Hematopoietic multipotent progenitor cell treated with erythropoietin and hydrocortisone succinate and interleukin-3 and kit ligand, for 15 days (in vitro differentiated cells): Measurements from ENCODE around the gene F12.

Experiments used
- DNase-seq: peaks from one replicate; pipeline ENCODE4 v3.0.0-alpha.2; 2015; ENCODE audit warnings: low spot score

The F12 gene

DNA sequence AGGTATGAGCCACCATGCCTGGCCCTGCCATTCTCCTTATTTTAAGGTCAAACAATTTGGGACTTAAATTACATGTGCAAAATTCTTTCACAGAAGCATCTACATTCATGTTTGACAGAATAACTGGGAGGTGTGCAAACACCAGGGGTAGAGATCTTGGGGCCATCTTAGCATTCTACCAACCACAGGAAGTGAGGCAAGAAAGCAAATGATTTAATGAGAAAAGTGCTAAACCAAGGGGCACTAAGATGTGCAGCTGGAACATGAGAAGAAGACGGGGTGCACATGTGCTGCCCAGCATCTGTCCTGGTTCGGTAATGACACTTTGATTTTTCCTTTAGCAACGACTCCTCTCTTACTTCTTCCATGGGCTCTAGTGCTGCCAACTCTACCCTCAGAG, 1.2 kb upstream of the F12 start:
- DNase-seq = no peak

DNA sequence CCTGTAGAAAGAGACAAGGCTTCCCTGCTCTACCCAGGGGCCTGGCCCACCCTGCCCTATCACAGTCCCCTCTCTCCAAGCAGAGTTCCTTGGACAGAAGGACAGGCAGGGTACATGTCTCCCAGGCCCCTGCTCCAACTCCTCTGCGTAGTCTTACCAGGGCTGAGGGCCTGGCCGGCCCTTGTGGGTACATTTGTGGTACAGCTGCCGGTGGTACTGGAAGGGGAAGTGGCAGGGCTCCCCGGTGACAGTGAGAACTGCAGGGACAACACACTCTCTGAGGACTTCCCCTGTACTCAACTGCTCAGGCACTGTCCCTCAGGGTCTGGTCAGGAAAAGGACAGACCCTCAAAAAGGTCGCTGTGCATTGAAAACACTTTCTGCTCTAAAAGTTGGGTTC, 3.6 kb downstream of the F12 start:
- DNase-seq = no peak

DNA sequence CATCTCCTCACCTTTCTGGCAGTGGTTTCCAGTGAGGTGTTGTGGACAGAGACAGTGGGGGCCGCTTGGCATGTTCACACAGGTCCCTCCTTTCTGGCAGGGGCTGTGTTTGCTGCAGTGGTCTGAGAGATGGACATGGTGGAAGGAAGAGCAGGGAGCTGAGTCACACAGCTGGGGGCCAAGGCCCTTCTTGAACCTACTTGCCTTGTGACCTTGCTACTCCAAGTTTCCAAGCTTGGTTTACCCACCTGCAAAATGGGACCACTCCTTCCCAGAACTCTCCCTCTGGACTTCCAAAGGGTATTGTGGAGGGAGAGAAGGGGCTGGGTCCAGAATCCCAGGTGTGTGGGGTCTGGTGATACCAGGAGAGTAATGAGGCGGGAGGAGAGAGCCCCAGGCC, 4.1 kb downstream of the F12 start:
- no peak for DNase-seq

DNA sequence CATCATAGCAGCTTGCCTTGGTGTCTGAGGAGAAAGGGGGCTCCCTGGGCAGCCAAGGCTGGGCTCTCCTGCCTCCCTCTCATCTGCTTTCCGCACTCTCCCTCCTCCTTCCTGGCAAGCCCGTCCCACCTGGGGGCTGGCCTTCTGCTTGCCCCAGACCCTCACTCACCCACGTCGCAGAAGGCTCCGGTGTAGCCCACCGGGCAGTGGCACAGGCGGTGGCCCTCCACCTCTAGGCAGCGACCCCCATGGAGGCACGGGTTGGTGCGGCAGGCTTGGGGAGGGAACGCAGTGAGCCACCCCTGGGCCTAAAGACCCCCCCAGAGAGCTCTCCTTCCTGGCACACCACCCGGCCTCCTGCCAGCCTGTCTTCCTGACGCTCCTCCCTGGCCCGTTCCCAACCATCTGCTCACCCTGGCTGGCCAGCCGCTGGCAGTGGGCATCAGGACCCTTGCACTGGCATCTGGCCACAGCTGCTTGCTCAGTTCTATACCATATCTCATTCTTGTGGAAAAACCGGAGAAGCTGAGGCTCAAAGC, 4.7 kb downstream of the F12 start:
- DNase-seq = no peak

DNA sequence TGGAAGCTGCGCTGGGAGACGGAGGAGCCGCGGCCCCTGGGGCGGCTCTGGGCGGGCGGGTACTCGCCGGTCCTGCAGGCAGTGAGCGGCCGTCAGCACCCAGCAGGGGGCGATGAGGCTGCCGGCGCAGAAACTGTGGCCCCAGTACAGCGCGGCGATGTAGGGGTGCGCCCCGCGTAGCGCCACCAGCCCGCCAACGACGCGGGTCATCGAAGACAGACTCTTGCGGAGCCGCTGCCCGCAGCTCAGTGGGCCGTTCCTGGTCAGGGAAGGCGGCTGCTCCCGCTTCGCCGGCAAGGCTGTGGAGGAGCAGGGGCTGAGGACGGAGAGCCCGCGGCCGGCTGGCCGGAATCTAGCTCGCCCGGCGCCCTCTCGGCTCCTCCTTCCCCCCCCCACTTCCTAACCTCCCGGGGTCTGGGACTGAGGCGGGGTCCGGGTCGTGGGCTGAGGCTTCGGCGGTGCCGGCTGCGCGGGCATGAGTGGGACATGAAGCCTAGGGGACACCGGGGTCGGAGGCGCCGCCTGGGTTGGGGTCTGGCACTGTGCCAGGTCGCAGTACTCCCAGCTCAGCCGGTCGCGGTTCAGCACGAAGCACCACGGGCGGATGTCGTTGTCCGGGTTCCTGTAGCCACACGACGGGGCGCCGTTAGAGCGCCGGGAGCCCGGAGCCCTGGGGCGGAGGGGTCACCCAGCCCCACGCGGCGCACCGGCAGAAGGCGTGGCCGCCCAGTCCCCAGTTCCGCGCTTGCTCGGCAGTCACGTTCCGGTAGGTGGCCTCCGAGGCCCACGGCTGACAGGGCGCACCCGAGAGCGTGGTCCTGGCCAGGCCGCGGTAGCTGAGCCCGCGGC, 5.3 kb downstream of the F12 start:
- DNase-seq = peak; percentile 80

- no peak for DNase-seq
Observed at GRCh38 chr5:177403102-177403791, 6.1 kb downstream of the F12 start.

- peak; percentile 42 for DNase-seq
Observed at GRCh38 chr5:177402271-177403043, 6.9 kb downstream of the F12 start.

GRCh38 chr5:177399997-177400868, 9.1 kb downstream of the F12 start, which contains the start of gene PFN3:
Gene PFN3 (minus strand): TSS chr5:177400661. CDS start chr5:177400576, 85 bp downstream.
- DNase-seq = no peak

DNA sequence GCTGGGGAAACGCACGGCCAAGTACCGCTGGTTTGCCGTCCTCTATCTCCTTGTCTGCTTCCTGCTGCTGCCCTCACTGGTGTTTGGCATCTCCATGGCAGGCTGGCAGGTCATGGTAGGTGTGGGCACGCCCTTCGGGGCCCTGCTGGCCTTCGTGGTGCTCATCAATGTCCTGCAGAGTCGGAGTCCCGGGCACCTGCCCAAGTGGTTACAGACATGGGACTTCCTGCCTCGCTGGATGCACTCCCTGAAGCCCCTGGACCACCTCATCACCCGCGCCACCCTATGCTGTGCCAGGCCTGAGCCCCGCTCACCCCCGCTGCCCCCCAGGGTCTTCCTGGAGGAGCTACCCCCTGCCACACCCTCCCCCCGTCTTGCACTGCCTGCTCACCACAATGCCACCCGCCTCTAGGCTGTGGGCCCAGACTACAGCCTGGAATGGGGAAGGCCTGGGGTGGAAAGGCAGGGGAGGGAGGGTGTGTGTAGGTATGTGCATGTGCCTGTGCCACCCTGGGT, 11.4 kb downstream of the F12 start:
- no peak for DNase-seq

DNA sequence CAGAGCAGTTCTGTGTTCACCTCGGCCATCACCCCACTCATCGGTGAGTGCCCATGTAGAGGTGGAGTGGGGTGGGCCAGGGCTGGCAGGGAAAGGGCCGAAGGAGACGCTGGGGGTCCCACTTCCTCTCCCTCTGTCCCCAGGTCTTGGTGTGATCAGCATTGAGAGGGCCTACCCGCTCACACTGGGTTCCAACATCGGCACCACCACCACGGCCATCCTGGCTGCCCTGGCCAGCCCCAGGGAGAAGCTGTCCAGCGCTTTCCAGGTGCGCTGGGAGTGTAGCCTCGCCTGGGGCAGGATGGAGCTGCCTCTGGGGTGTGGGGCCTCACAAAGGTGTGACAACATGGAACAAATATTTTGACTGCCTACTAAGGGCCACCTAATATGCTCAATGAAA, 12.6 kb downstream of the F12 start:
- DNase-seq = no peak

DNA sequence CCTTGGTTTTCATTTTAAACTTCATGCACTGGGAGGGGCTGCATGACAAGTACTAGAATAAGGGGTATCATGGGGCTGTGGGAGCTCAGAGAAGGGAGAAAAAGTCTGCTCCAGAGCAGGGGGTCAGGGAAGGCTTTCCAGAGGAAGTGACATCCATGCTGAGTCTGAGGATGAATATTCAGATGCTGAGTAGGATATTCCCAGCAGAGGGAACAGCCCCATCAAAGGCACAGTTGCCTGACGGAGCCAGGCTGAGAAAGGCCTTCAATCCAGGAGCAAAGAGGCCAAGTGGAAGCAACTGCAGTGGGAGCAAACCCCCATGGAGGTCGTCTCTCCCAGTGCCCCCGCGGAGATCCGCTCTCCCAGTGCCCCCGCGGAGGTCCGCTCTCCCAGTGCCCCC, 13.3 kb downstream of the F12 start:
- no peak for DNase-seq

GRCh38 chr5:177393990-177394389, 15.4 kb downstream of the F12 start:
- no peak for DNase-seq

DNA sequence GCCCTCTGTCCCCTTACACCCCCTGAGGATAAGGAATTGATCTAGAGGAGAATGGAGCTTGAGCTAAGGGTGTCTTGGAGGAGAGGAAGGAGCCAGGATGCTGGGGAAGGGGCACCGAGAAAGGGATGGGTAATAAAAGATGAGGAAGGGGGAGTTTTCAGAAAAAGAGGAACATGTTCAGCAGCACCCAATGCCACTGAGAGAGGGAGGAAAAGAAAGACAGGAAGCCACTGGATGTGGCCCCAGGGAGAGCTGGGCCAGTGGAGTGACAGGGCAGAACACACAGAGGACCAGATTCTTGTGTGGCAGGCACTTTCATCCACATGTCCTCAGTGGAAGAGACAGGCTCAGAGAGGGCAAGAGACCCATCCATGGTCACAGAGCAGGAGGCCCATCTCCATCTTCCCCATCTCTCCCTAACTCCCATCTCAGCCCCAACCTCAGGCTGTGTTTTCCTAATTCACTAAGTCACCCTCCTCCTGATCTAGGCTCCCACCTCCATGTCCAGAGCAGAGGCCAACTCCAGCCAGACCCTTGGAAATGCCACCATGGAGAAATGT, 16.1 kb downstream of the F12 start:
- DNase-seq = no peak

GRCh38 chr5:177392765-177393164, 16.6 kb downstream of the F12 start:
- no peak for DNase-seq

DNA sequence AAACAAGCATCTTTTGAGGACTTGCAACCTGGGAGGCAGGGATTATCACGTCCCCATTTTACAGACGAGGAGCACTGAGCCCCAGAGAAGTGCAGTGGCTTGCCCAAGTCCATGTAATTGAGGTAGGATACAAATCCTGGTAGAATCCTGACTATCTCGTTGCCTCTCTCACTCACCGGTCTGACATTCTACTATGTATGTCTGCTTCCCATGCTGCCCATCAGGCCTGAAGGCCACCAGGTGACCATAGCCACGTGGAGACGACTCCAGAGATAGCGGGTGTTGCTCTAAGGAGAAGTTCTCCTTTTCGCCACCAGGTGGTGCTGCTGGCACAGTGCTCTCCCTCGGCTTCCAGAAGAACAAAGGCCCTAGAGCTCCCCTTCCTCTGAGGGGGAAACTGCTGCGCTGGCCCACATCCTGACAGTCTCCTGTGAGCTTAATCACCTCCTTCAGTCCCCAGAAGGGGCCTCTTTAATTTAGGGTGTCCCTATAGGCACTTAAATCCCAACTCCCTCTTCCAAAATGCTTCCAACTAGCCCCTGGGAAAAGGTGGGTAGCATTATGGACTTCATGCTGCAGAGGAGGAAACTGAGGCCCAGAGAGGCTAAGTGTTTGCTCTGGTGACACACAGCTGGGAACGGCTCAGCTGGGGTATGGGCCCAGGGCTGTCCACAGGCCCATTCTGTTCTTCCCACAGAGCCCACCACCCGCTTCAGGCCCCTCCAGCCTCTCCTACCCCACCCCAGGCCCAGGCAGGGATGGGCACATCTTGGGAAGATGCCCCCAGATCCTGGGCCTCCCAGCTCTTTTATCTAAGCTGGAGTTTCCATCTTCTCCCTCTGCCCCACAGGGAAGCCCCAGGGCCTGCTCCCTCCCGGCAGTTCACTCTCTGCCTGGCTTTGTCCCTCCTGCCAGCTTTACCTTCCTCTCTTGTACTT, 18.7 kb downstream of the F12 start:
- peak; percentile 83 for DNase-seq

DNA sequence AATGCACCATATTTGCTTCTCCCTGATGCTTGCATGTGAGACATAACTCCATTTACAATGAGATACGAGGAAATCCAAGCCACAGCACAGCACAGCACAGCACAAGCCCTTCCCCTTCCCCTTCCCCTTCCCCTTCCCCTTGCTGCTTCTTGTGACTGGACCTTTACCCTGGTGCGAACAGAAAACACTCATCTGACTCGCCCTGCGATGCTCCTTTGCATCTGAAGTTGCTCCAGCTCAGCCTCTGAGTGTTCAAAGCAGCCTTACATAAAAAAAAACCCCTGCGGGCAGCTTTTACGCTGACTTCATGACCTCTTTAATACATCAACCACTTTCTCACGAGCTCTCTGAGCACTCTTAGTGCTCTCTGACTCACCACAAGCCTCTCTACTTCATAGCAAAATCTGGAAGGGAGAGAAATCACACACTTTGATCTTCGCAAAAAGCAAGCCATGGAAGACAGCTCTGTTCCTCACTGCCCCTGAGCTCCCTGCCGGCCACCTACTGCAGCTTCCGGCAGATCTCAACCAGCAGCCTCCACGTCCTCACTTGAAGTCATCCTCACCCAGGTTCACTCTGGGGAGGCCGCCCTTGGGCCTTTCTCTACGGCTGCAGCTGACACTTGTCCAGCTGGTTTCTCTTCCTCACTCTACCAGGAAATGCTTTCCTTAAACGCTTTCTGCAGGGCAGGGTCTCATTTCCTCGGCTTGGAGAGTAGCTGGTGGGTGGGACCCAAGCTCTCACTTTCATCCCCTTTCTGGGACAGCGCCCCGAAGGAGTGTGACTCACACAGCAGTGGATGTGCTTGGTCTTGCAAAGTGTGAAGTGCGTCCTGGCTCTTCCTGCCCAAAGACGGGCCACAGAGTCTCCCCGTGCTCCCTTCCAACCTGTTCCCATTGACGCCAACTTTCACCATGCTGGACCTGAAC, 19.9 kb downstream of the F12 start:
- DNase-seq = no peak

DNA sequence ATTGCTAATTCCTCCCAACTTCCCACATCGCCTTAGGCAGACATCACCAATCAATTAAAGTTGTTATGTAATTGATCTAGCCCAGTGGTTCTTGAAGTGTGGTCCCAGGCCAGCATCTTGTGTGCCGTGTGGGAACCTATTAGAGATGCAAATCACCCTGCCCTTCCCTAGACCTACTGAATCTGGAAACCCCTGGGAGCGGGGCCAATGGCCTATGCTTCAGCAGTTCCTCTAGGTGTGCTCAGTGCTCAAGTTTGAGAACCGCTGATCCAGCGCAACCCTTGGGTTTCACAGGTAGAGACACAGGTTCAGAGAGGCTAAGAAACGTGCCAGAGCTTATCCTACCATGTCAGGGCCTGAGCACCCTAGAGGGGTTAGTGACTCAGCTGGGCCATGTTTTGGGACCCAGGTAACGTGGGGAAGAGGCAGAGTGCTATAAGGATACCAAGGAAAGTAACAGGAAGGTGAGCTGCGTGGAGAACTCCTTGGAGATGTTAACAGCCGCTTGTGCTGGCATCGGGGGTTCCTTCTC, 20.8 kb downstream of the F12 start:
- DNase-seq = no peak

GRCh38 chr5:177387405-177387804, 22.0 kb downstream of the F12 start:
- DNase-seq = no peak
